Measurements from ENCODE around the gene TSPAN1. TPM values are rescaled to one million over a fixed set of nuclear protein-coding genes. Genes with fewer than 3 reads are reported as not detected.

TSPAN1 gene
- total and polyA plus RNA-seq, 10 of the 15 experiments (the other 5 are each of a cell fraction or from before 2014, with no cell fraction given) = 0.08 to 0.29 (median 0.23) TPM; not detected in 5

GRCh38 chr1:46203738-46204405 is 29.0 kb downstream of the TSPAN1 start:
- Histone ChIP-seq H3K79me2 (ENCODE audit: control insufficient read depth, insufficient read depth, low read length) (no peaks in the 10 kb centered on the region), H3K27me3 (replicated peaks in 1 of 2; ENCODE audit: control insufficient read depth in 2 of 2, insufficient read depth in 2 of 2, low read length in 1 of 2) (no peaks in the 10 kb centered on the region), H3K9me3 (replicated peaks; ENCODE audit: control insufficient read depth, insufficient read depth, low read length) (no peaks in the 10 kb centered on the region), H3K36me3 (ENCODE audit: control insufficient read depth in 2 of 2, insufficient read depth in 2 of 2, low read length in 1 of 2) (no peaks in the 10 kb centered on the region), H3K9ac (ENCODE audit: control insufficient read depth, insufficient read depth, low read length) (no peak overlapping the region), H3K4me3 (no peak overlapping the region; the same call in 1 of the 2 replicates), H3K27ac (ENCODE audit: control insufficient read depth, insufficient read depth) (no peak overlapping the region), H3K4me2 (ENCODE audit: control insufficient read depth, insufficient read depth) (peak overlapping the region; percentile 83; the same call in 1 of the 2 replicates), H4K20me1 (ENCODE audit: control insufficient read depth, insufficient read depth) (no peaks in the 10 kb centered on the region), H2AFZ (ENCODE audit: control insufficient read depth, low read depth, low read length) (peak overlapping the region; percentile 85), H3K4me1 (ENCODE audit: control insufficient read depth, insufficient read depth, low read length) (peaks cover 3% of the 10 kb centered on the region; the same call in 1 of the 2 replicates)
- no TSS peak for BruUV-seq (replicated peaks)
- intact Hi-C loops (cut with micrococcal nuclease; ENCODE audit: unreplicated experiment) = no loop called here
- POLR2A ChIA-PET = no interaction called here
- ATAC-seq (no peak), FAIRE-seq (no peak), DNase-seq (ENCODE audit: low read depth, low spot score) (no peak)
- 70% methylated on average over 13 of the region's 14 CpGs for WGBS (ENCODE audit: insufficient coverage, insufficient replicate concordance, low lambda C conversion rate, missing lambda C conversion rate)
- RAD21 ChIA-PET (ENCODE audit: unreplicated experiment) = interaction anchor here (0.7 to 1.2 kb wide), 2 partner anchors 20 to 267 kb away, joined by 3 read pairs; no protein-coding TSS in a partner anchor
- SMC1A ChIA-PET (ENCODE audit: uncharacterized antibody, unreplicated experiment) = interaction anchor here (1.0 kb wide), 1 partner anchor 22 kb away, joined by 4 read pairs; no protein-coding TSS in a partner anchor
- CTCF ChIA-PET = interaction anchor here (2.2 kb wide), 1 partner anchor 20 kb away, joined by 9 read pairs; no protein-coding TSS in a partner anchor
- TF ChIP-seq, protein P1, sequence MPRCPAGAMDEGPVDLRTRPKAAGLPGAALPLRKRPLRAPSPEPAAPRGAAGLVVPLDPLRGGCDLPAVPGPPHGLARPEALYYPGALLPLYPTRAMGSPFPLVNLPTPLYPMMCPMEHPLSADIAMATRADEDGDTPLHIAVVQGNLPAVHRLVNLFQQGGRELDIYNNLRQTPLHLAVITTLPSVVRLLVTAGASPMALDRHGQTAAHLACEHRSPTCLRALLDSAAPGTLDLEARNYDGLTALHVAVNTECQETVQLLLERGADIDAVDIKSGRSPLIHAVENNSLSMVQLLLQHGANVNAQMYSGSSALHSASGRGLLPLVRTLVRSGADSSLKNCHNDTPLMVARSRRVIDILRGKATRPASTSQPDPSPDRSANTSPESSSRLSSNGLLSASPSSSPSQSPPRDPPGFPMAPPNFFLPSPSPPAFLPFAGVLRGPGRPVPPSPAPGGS (IDR thresholded peaks at IDR 0.05; ENCODE audit: borderline replicate concordance, insufficient read depth, low read depth, low read length, poor library complexity, severe bottlenecking) = no peak
- TF ChIP-seq PML (IDR thresholded peaks at IDR 0.05; ENCODE audit: low read length) (no peak), BACH1 (IDR thresholded peaks at IDR 0.05; ENCODE audit: borderline replicate concordance) (no peak), STAT3 (IDR thresholded peaks at IDR 0.05; ENCODE audit: low read depth, low read length) (no peak)
- TF ChIP-seq, protein P2, sequence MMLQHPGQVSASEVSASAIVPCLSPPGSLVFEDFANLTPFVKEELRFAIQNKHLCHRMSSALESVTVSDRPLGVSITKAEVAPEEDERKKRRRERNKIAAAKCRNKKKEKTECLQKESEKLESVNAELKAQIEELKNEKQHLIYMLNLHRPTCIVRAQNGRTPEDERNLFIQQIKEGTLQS (IDR thresholded peaks at IDR 0.05; ENCODE audit: borderline replicate concordance, extremely low read depth, low read depth, low read length) = no peak
- in situ Hi-C loops (cut with MboI) = no loop called here
